Erythroblast (primary cell): ENCODE measurements around the gene MXI1.

Experiments
- DNase-seq, 2 experiments: peaks; one replicate each; lab custom pipeline; 2025; lab: John Stamatoyannopoulos, UW
- GATA1 ChIP-seq: IDR thresholded peaks from 2 replicates; pipeline ENCODE4 v1.6.1; 2011; ENCODE audit warnings: low read depth, mild to moderate bottlenecking, control low read depth, low read length, moderate library complexity
- POLR2A ChIP-seq: IDR thresholded peaks from 2 replicates; pipeline ENCODE4 v1.6.1; 2011; ENCODE audit warnings: mild to moderate bottlenecking, low read length

MXI1 gene

DNA sequence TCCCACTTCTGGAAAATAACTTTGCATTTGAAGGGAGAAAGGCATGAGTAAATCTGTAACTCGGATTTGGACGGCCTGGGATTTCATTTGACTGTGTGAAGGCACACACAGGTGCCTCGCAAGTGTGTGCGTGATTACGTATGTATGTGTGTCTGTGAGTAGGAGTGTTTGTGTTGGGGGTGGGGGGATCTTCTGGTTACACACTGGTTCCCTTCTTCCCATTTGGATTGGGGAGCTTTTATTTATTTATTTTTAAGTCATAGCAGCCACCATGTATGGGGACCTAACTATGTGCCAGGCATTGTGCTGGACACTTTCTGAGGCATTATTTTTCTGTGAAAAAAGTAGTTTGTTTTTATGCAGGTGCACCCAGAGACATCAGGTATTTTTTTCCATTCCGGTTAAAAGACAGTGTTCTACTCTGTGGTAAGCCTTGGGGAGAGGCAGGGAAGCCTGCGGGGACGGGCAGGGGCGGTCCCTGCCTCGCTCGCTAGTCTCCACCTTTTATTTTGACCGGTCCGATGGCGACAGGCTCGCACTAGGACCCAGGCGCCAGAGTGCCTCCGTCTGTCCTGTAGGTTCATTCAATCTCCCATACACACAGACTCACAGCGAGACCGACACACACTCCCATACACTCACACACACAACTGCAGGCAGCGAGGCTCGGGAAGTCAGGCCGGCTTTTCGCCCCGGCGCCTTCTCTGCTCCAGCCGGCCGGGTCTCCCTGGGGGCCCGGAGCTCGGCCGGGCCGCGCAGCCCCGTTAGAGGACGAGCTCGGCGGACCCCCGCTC is at the start of gene MXI1:
Gene MXI1 (plus strand): TSS at position 595 of the 794 bp plus-strand sequence. CDS start 204 bp downstream, outside the sequence.
- TF ChIP-seq POLR2A (peak; percentile 88), GATA1 (no peak)
- DNase-seq, result peak; percentile 90 to 91

DNA sequence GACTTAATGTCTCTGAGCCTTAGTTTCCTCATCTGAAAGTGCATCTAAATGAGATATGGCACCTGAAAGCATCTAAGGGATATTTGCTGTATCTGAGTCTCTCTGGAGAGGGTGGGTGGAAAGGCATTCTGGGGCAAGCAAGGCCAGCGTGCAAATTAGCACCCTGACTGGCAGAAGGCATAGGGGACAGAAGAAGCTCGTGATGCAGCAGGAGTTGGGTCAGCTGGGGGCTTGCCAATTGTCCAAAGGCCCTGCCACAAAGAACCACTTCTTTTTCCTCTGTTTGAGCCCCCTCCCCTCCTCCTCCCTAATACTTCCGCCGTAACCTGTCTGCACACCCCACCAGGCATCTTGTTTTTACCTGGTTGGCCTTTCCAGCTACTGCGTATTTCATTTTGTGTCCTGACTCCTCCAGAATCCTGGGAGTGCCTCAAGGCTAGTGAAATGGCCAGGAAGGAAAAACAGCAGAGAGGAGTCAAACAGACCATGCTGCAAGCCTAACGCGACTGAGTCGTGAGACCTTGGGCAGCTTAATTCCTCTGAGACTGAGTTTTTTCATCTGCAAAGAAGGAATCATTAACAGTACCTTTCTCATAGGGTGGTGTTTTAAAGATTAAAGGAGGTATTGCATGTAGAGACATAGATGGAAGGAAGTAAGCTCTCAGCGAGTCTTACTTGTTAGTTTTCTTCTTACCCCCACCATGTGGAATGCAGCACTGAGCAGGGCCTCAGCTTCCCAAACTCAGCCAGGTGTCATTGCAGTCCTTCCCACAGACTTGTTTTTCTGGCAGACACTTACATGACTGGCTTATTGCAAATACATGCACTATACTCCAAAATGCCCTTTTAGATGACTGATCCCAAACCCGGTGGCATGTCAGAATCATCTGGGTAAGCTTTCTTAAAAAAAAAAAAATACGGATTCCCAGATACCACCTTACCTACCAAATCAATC is 49.1 kb upstream of the MXI1 start:
- no peak for DNase-seq
- TF ChIP-seq POLR2A (no peak), GATA1 (no peak)

DNA sequence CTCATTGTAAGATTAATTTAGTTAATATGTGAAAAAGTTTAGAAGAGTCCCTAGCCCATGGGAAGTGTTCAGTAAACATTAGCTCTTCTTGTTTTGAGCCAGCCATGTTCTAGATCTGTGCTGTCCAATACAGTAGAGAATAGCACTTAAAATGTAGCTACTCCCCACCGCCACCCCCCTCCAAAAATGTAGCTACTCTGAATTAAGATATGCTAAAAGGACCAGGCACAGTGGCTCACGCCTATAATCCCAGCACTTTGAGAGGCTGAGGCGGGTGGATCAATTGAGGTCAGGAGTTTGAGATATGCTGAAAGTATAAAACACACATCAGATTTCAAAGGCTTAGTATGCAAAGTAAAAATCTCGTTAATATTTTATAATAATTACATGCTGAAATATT is 47.3 kb upstream of the MXI1 start:
- DNase-seq, result no peak
- TF ChIP-seq POLR2A, result no peak
- TF ChIP-seq GATA1, result no peak

DNA sequence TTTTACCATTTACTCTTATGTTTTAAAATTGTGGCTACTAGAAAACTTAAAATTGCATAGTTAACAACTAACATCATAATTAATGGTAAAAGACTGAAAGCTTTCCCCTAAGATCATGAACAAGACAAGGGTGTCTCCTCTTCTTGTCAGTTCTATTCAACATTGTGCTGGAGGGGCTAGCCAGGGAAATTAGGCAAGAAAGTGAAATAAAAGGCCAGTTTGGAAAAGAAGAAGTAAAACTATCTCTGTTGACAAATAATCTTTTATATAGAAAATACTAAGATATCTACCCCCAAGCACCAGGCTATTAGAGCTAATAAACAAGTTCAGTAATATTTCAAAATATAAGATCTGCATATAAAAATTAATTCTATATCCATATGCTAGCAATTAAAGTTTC is 46.9 kb upstream of the MXI1 start:
- no peak for TF ChIP-seq GATA1
- no peak for TF ChIP-seq POLR2A
- DNase-seq, result no peak

GRCh38 chr10:110162741-110163145 is 44.7 kb upstream of the MXI1 start:
- peak; percentile 53 to 54 for DNase-seq
- TF ChIP-seq POLR2A (no peak), GATA1 (no peak)

- DNase-seq, result no peak
- TF ChIP-seq POLR2A, result no peak
- no peak for TF ChIP-seq GATA1
Observed at GRCh38 chr10:110163192-110163773, 44.1 kb upstream of the MXI1 start.

DNA sequence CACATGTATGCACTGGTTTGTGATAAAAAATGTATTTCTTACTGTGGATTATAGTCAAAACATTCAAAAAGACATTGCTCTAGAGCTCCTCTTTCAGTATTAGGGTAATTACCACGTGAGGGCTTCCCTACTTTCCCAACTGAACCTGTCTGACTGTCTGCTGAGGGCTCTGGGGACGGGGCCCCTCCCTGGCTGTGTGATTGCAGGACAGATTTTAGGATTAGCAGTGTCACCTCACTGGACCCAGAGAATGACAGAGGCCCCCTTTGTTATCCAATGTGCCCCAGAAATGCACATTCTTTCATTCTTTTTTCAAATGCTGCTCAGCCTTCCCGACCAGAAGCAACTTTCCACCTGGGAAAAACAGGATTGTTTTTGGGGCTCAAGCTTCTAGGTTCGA is 43.6 kb upstream of the MXI1 start:
- no peak for TF ChIP-seq POLR2A
- TF ChIP-seq GATA1, result no peak
- no peak for DNase-seq

DNA sequence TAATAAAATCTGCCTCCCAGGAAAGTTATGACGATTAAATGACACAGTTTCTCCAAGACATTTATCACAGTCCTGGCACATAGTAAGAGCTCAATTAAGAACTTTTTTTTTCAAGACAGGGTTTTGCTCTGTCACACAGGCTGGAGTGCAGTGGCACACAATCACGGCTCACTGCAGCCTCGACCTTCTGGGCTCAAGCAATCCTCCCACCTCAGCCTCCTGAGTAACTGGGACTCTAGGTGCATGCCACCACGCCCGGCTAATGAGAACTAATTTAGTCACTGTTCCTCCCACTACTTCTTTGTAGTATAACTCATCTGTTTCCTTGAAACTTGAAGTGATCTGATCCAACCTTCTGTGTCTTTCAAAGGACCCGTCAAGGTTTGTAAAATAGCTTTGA is 42.2 kb upstream of the MXI1 start:
- TF ChIP-seq POLR2A, result no peak
- TF ChIP-seq GATA1, result no peak
- no peak for DNase-seq

DNA sequence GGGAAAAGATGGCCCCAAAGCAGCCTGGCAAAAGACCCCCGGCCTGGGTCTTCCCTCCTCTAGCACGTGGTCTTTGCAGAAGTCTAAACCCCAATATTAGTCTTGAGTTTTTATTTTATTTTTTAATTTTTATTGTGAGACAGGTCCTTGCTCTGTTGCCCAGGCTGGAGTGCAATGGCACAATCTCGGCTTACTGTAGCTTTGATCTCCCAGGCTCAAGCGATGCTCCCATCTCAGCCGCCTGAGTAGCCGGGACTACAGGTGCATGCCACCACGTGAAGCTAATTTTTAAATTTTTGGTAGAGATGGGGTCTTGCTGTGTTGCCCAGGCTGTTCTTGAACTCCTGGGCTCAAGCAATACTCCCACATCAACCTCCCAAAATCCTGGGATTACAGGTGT is 40.3 kb upstream of the MXI1 start:
- TF ChIP-seq POLR2A (no peak), GATA1 (no peak)
- no peak for DNase-seq

GRCh38 chr10:110168601-110169481 is 38.6 kb upstream of the MXI1 start:
- no peak for DNase-seq
- TF ChIP-seq GATA1, result no peak
- TF ChIP-seq POLR2A, result no peak

DNA sequence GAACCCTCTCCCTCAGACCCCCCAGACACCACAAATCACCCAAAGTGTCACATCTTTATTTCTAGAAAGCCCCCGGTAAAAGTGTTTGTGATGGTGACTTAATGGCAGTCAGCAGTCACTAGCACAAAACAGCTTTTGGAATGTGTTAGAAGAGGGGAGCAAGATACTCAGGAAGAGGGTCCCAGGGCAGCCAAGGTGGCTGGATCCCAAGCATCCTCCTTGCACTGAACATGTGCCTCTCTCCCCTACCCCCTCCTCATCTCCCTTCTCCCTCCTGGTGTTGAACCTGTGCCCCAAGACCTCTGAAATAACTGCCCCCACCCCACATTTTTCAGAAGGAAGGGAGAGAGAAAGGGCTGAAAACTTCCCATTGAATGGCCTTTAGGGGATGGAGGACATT is 37.8 kb upstream of the MXI1 start:
- TF ChIP-seq GATA1 (no peak), POLR2A (no peak)
- DNase-seq, result no peak

DNA sequence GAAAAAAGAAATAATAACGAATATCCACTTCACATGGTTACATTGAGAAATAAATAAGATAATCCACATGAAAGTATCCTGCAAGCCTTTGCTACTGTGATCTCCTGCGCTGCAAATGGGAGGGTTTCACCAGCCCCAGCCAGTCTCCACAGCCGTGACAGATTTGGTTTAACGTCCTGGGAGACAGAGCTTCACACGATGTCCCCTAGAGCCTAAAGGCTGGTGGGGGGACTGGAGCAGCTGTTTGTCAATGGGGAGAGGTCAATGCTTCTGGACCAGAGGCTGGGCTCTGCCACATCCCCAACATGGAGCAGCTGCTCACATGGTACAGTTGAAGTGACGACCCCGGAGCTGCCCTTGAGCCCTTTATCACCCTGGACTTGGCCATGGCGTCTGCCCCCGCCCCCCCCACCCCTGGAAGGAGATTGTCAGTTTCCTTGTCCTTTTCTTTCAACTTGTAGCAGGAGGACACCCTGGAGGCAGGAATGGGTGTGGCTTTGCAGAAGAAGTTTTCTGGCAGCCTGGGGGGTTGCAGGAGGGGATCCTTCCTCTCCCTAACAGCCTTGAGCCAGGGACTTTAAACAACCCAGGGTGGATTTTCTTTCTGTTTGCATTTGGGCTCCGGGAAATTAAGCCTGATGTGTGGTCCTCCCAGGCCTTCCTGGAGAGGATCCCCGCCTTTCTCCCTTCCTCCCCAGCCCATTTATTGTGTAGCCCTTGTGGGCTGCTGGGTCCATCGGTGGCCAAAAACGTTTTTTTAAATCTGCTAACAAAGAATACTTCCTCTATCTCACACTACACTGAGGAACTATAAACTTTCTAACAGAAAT is 37.0 kb upstream of the MXI1 start:
- TF ChIP-seq GATA1, result no peak
- TF ChIP-seq POLR2A, result no peak
- DNase-seq, result no peak
